HuH-7.5 (cell line): ENCODE data around the gene PNKD.

Source experiments
- DNase-seq: peaks from one replicate; pipeline ENCODE4 v3.0.0; 2011; ENCODE audit warnings: low spot score

The PNKD gene

GRCh38 chr2:218256612-218257350 lies 13.5 kb upstream of the PNKD start:
- DNase-seq = no peak

- DNase-seq = peak; percentile 59
Observed at GRCh38 chr2:218257390-218257981, 12.8 kb upstream of the PNKD start.

- no peak for DNase-seq
Observed at GRCh38 chr2:218259099-218259961, 11.0 kb upstream of the PNKD start.

- no peak for DNase-seq
Observed at GRCh38 chr2:218260166-218260565, 10.2 kb upstream of the PNKD start.

GRCh38 chr2:218260742-218261422 lies 9.4 kb upstream of the PNKD start, which contains the start of gene GPBAR1:
Gene GPBAR1, plus strand, starts transcription at chr2:218261015. Its CDS starts 1,710 bp downstream, at chr2:218262725.
- DNase-seq = no peak

- DNase-seq = no peak
Observed at GRCh38 chr2:218261423-218262236, 8.7 kb upstream of the PNKD start.

GRCh38 chr2:218262237-218262600 lies 8.1 kb upstream of the PNKD start:
- no peak for DNase-seq

- DNase-seq = no peak
Observed at GRCh38 chr2:218262631-218263586, 7.4 kb upstream of the PNKD start.

- DNase-seq = no peak
Observed at GRCh38 chr2:218263817-218264641, 6.3 kb upstream of the PNKD start.

GRCh38 chr2:218264773-218265561 lies 5.4 kb upstream of the PNKD start:
- no peak for DNase-seq

GRCh38 chr2:218265626-218266025 lies 4.7 kb upstream of the PNKD start:
- DNase-seq = no peak

GRCh38 chr2:218266316-218266979 lies 3.9 kb upstream of the PNKD start:
- no peak for DNase-seq

GRCh38 chr2:218267259-218267658 lies 3.1 kb upstream of the PNKD start:
- DNase-seq = no peak

GRCh38 chr2:218270721-218271486 lies 585 bp downstream of the PNKD start:
- DNase-seq = no peak

GRCh38 chr2:218271487-218271797 lies 1.1 kb downstream of the PNKD start:
- DNase-seq = no peak

- no peak for DNase-seq
Observed at GRCh38 chr2:218271865-218272530, 1.7 kb downstream of the PNKD start.
